C4-2B (cell line): Measurements from ENCODE around the gene USP48.

ENCODE experiments used
- H3K27ac ChIP-seq: fragments of 450-650 bp; 2 replicates; pipeline ENCODE4 v1.5.1; 2017
- CTCF ChIP-seq: fragments of 450-650 bp; conservative IDR thresholded peaks from 2 replicates; pipeline ENCODE4 v1.5.1; 2017; ENCODE audit warnings: mild to moderate bottlenecking
- ZFX ChIP-seq: fragments of 450-650 bp; IDR thresholded peaks from 2 replicates; pipeline ENCODE4 v1.6.1; 2017

Gene USP48

GRCh38 chr1:21633992-21634805, 148.8 kb downstream of the USP48 start:
- TF ChIP-seq ZFX, result no peak
- no peak for TF ChIP-seq CTCF
- peak overlapping the region; percentile 93 for H3K27ac ChIP-seq

GRCh38 chr1:21633141-21633755, 149.7 kb downstream of the USP48 start:
- TF ChIP-seq ZFX, result no peak
- no peak for TF ChIP-seq CTCF

GRCh38 chr1:21631944-21632887, 150.7 kb downstream of the USP48 start:
- TF ChIP-seq CTCF, result no peak
- TF ChIP-seq ZFX, result no peak
- peak overlapping the region; percentile 93 for H3K27ac ChIP-seq

More at GRCh38 chr1:21633141-21633755, 149.7 kb downstream of the USP48 start:
- peak overlapping the region; percentile 93 for H3K27ac ChIP-seq

- peak overlapping the region; percentile 93 for H3K27ac ChIP-seq
Observed at GRCh38 chr1:21631590-21631943, 151.4 kb downstream of the USP48 start.

- TF ChIP-seq ZFX (no peak), CTCF (no peak)
- H3K27ac ChIP-seq, result peak overlapping the region; percentile 93
Observed at GRCh38 chr1:21630571-21631343, 152.2 kb downstream of the USP48 start.

- TF ChIP-seq CTCF (no peak), ZFX (no peak)
- no peak overlapping the region for H3K27ac ChIP-seq
Observed at GRCh38 chr1:21629971-21630370, 153.0 kb downstream of the USP48 start.

- no peak for TF ChIP-seq ZFX
- TF ChIP-seq CTCF, result no peak
- no peak overlapping the region for H3K27ac ChIP-seq
Observed at GRCh38 chr1:21628798-21629393, 154.1 kb downstream of the USP48 start.
